HUES48 (cell line): ENCODE measurements around the gene STAG1.
"Not testable (repeated sequence)": the region's sequence is repeated elsewhere in the genome, so short reads cannot be mapped to it uniquely, and the experiment has no call there.

Experiments used
- H3K27ac ChIP-seq: one replicate; pipeline ENCODE4 v1.7.0; 2013; ENCODE audit warnings: low read depth, low read length, inconsistent platforms
- H3K27me3 ChIP-seq: 2 replicates; pipeline ENCODE4 v1.6.1; 2013; ENCODE audit warnings: mild to moderate bottlenecking, low read length; ENCODE audit not compliant: control insufficient read depth, insufficient read depth
- H3K36me3 ChIP-seq: 2 replicates; pipeline ENCODE4 v1.6.1; 2013; ENCODE audit warnings: low read length; ENCODE audit not compliant: control insufficient read depth, insufficient read depth
- H3K4me1 ChIP-seq: 2 replicates; pipeline ENCODE4 v1.6.1; 2013; ENCODE audit warnings: mild to moderate bottlenecking, low read length; ENCODE audit not compliant: control insufficient read depth, insufficient read depth
- H3K4me3 ChIP-seq: 2 replicates; pipeline ENCODE4 v1.5.1; 2013; ENCODE audit warnings: mild to moderate bottlenecking, low read depth, low read length
- H3K9ac ChIP-seq: 2 replicates; pipeline ENCODE4 v1.6.1; 2013; ENCODE audit warnings: mild to moderate bottlenecking, low read depth, low read length, moderate library complexity
- H3K9me3 ChIP-seq: 2 replicates; pipeline ENCODE4 v1.6.1; 2013; ENCODE audit warnings: low read length; ENCODE audit not compliant: control insufficient read depth, insufficient read depth

The STAG1 gene

DNA sequence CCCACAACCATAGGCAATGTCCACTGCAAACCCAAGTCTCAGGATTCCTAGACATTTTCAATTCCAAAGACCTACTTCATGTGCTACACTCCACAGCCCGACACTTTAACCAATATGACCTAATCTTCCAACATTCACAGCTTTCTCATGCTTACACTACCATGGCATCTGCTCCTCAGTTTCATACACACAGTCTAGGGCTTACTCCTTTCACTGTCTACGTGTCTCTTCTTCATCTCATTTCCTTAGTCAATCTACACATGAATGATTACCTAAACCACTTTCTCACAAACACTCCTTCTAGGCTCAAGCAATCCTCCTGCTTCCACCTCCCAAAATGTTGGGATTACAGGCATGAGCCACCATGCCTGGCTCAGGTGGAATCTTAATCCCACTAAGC, 106.3 kb downstream of the STAG1 start:
- no peaks in the 10 kb centered on the region for H3K4me1 ChIP-seq
- no peak overlapping the region for H3K4me3 ChIP-seq
- no peak overlapping the region for H3K27ac ChIP-seq
- no peaks in the 10 kb centered on the region for H3K9me3 ChIP-seq
- no peaks in the 10 kb centered on the region for H3K36me3 ChIP-seq
- H3K9ac ChIP-seq = no peak overlapping the region
- no peaks in the 10 kb centered on the region for H3K27me3 ChIP-seq

DNA sequence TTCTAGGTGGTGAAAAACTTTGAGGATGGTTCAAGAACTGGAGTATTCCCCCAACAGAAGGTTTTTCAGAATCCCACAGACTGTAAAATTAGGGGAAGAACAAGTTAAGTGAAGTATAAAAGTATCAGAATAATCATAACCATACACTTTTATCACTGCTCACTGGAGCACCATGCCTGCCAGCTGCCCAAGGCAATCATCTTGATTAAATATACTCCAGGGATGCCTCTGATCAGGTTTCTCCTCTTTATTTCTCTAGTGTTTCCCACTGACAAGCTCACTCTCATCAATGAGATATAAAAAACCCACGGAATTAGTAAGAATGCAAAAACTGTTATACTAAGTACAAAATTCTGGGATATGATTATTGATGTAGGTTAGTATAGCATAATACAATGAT, 108.0 kb downstream of the STAG1 start:
- Histone ChIP-seq H3K4me3 (no peak overlapping the region), H3K9ac (no peak overlapping the region), H3K9me3 (no peaks in the 10 kb centered on the region), H3K27me3 (no peaks in the 10 kb centered on the region), H3K27ac (no peak overlapping the region), H3K4me1 (no peaks in the 10 kb centered on the region), H3K36me3 (no peaks in the 10 kb centered on the region)

DNA sequence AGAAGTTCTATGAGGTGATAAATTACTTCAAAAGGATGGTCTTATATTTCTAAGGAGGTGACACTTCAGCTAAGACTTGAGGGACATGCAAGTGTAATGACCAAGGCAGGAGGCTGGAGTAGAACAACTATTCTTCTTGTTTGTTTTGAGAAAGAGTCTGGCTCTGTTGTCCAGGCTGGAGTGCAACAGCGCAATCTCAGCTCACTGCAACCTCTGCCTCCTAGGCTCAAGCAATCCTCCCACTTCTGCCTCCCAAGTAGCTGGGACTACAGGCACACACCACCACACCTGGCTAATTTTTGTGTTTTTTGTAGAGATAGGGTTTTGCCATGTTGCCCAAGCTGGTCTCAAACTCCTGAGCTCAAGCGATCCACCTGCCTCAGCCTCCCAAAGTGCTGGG, 108.8 kb downstream of the STAG1 start:
- H3K27ac ChIP-seq, H3K9ac ChIP-seq, H3K4me1 ChIP-seq, H3K9me3 ChIP-seq, H3K27me3 ChIP-seq, H3K36me3 ChIP-seq, H3K4me3 ChIP-seq: not testable (repeated sequence)

DNA sequence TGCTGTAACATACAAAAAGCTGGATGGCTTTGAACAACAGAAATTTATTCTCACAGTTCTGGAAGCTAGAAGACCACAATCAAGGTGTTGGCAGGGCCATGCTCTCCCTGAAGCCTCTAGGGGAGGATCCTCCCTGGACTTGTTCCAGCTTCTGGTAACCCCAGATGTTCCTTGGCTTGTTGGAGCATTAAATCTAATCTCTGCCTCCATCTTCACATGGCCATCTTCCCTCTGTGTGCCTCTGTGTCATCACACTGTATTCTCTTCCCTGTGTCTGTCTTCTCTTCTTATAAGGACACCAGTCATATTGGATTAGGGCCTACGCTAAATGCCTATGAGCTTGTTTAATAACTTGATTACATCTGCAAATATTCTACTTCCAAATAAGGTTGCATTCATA, 109.5 kb downstream of the STAG1 start:
- no peaks in the 10 kb centered on the region for H3K36me3 ChIP-seq
- H3K4me3 ChIP-seq = no peak overlapping the region
- no peaks in the 10 kb centered on the region for H3K9me3 ChIP-seq
- no peaks in the 10 kb centered on the region for H3K27me3 ChIP-seq
- no peaks in the 10 kb centered on the region for H3K4me1 ChIP-seq
- no peak overlapping the region for H3K27ac ChIP-seq
- H3K9ac ChIP-seq = no peak overlapping the region

DNA sequence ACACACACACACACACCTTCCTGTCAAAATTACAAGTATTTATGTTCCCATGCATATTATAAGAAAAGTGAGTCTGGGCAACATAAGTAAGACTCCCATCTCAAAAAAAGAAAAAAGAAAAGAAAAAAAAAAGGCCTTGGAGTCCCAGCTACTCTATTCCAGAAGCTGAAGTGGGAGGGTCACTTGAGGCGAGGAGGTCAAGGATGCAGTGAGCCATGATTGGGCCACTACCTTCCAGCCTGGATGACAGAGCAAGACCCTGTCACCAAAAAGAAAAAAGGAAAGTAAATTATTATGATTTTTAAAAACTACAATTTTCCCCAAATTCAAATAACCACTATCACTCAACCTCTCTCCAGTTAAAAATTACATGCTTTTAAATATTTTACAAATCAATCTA, 113.1 kb downstream of the STAG1 start:
- H3K27me3 ChIP-seq = no peaks in the 10 kb centered on the region
- no peak overlapping the region for H3K9ac ChIP-seq
- no peaks in the 10 kb centered on the region for H3K9me3 ChIP-seq
- H3K27ac ChIP-seq = no peak overlapping the region
- H3K4me1 ChIP-seq = no peaks in the 10 kb centered on the region; the same call in 1 of the 2 replicates
- no peak overlapping the region for H3K4me3 ChIP-seq
- no peaks in the 10 kb centered on the region for H3K36me3 ChIP-seq

DNA sequence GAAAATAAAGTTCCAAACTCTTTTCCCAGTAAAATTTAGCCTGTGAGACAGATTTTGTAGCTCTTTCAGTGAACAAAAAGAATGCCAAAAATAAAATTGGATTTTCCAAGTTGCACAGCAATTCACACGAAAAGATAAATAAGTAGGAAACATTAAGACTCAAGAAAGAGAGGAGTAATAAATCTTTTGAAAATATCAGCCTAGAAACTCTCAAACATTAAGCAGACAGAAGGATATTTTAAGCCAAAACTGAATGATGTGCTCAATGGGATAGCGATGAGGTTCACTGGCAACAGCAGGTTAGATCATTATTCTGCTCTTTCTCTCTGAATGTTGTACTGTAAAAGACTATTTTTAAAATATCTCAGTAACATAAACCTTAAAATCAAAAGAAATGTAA, 115.0 kb downstream of the STAG1 start:
- H3K9me3 ChIP-seq = no peaks in the 10 kb centered on the region
- no peaks in the 10 kb centered on the region for H3K36me3 ChIP-seq
- H3K9ac ChIP-seq = no peak overlapping the region
- H3K27me3 ChIP-seq = no peaks in the 10 kb centered on the region
- peaks cover 7% of the 10 kb centered on the region for H3K4me1 ChIP-seq
- no peak overlapping the region for H3K4me3 ChIP-seq
- no peak overlapping the region for H3K27ac ChIP-seq

DNA sequence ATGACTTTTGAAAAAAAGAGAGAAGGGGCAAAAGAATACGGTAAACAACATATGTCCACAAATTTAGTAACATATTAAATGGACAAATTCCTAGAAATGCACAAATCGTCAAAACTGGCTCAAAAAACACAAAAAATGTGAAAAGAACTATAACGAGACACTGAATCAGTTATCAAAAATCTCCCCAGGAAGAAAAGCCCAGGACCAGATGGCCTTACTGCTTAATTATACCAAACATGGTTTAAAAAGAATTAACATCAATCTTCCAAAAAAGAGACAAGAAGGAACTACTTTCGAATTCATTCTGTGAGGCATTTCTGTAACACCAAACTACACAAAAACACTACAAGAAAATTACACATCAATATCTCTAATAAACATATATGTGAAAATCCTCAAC, 117.4 kb downstream of the STAG1 start:
- H3K9ac ChIP-seq = no peak overlapping the region
- peaks cover 12% of the 10 kb centered on the region for H3K4me1 ChIP-seq
- H3K4me3 ChIP-seq = no peak overlapping the region
- no peak overlapping the region for H3K27ac ChIP-seq
- no peaks in the 10 kb centered on the region for H3K27me3 ChIP-seq
- H3K36me3 ChIP-seq = no peaks in the 10 kb centered on the region
- H3K9me3 ChIP-seq = no peaks in the 10 kb centered on the region

DNA sequence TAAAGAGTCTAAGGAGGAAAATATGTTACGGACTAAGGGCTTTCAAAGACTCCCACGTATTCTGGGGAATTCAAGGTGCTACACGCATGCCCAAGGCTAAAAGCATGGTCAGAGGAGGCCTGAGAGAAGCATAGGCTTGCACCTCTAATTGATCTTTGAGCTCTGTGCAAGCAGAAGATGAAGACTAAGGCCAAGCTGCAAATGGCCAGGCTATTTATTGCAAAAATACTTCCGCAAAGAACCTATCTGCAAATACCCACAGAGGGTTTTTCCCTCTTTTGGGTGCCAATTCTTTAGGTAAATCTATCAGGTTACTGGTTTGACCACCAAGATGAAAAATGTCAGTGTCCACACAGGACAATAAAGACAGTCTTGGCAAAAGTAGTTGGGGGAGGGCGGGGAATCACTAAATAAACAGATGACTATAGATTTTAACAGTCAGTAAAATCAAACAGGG, 119.5 kb downstream of the STAG1 start:
- Histone ChIP-seq H3K27me3 (no peaks in the 10 kb centered on the region), H3K9ac (no peak overlapping the region), H3K4me3 (no peak overlapping the region), H3K36me3 (no peaks in the 10 kb centered on the region), H3K27ac (no peak overlapping the region), H3K9me3 (no peaks in the 10 kb centered on the region), H3K4me1 (peaks cover 12% of the 10 kb centered on the region)

DNA sequence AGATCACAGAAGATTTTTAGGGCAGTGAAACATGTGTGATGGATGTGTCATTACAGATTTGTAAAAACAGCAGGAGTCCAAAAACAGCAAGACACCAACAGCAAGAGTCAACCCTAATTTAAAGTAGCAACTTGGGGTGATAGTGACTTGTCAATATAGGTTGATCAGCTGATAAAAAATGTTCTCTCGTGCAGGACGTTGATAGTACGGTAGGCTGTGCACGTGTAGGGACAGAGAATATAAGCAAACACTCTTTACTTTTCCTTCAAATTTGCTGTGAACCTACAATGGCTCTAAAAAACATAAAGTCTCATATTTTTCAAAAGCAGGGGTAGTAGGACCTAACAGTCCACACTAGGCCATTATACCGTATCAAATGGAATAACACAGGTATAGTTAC, 120.8 kb downstream of the STAG1 start:
- Histone ChIP-seq H3K9ac (no peak overlapping the region), H3K27ac (no peak overlapping the region), H3K36me3 (no peaks in the 10 kb centered on the region), H3K4me1 (peaks cover 12% of the 10 kb centered on the region), H3K4me3 (no peak overlapping the region), H3K27me3 (no peaks in the 10 kb centered on the region), H3K9me3 (no peaks in the 10 kb centered on the region)

DNA sequence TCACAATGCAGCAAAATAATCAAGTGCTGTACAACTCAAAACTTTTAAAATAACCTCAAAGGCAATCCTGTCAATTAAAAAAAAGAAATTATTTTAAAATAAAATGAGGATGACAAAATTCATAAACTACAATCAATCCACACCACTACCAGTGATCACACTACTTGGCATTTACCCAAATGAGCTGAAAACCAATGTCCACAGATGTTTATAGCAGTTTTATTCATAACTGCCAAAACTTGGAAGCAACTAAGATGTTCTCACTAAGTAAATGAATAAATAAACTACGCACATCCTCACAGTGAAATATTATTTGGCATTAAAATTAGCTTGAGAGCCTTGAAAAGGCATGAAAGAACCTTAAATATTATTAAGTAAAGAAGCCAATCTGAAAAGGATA, 121.3 kb downstream of the STAG1 start:
- Histone ChIP-seq H3K4me3 (no peak overlapping the region), H3K27ac (no peak overlapping the region), H3K27me3 (no peaks in the 10 kb centered on the region), H3K9me3 (no peaks in the 10 kb centered on the region), H3K9ac (no peak overlapping the region), H3K36me3 (no peaks in the 10 kb centered on the region), H3K4me1 (peaks cover 12% of the 10 kb centered on the region)

DNA sequence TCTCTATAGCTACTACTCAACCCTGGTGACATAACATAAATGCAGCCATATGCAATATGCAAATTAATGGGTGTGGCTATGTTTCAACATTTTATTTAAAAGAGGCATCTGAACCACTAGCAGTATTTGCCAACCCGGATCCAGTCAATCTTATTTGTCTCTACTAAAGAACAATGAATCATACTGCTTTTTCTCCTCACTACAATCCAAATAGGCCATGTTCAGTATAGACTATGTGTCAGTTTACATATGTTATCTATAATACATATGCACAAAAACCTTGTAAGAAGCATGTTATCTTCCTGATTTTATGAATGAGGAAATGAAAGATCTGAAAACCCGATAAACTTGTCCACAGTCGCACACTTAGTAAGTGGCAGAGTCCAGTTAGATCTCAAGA, 125.7 kb downstream of the STAG1 start:
- Histone ChIP-seq H3K4me1 (peaks cover 7% of the 10 kb centered on the region; the same call in 1 of the 2 replicates), H3K27me3 (no peaks in the 10 kb centered on the region), H3K27ac (no peak overlapping the region), H3K9me3 (no peaks in the 10 kb centered on the region), H3K9ac (no peak overlapping the region), H3K36me3 (no peaks in the 10 kb centered on the region), H3K4me3 (no peak overlapping the region)
